ENCODE measurements around the gene DDA1. TPM values are rescaled to one million over a fixed set of nuclear protein-coding genes. Genes with fewer than 3 reads are reported as not detected.

DDA1 gene
- total and polyA plus RNA-seq, 9 of the 15 experiments (the other 6 are each of a cell fraction or from before 2014, with no cell fraction given) = 1.4 to 83.8 (median 33.8) TPM

DNA sequence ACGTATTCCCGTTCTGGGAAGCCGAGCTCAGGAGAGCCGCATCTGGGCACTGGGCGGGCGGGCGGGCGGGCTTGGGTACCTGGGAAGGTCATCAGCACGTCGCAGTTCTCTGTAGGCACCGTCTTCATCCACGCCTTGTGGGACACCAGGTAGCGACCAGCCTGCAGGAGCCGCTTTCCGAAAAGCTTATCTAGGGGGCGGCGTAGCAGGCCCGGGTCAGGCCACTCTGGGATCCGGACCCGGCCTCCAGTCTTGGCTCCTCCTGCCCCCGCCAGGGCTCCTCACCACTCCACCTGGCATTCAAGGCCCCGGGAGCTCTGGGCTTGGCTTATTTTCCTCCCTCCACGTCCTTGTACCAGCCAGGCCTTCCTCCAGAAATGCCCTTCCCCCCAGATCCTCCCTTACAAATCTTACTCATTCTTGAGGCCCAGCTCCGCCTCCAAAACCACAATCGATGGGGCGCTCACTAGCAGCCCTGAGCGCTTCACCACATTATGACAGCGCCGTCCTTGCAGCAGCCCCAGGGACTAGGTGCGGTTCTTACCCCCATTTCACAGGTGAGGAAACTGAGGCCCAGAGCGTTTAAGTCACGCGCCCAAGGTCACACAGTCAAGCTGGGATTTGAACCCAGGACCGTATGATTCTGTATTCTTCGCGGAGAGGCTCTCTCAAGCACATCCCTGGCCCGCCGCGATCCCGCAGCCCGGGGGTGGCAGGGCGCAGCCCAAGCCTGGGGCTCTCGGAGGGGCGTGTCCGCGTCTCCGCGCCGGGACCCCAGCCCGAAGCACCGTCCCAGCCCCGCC lies 24.4 kb downstream of the DDA1 start:
- peak overlapping the region; percentile 69 for H3K4me3 ChIP-seq
- in situ Hi-C loops (cut with MboI) (no loop called here), intact Hi-C loops (cut with micrococcal nuclease) (loop anchor here (1.0 to 2.0 kb wide), 2 partner anchors 25 to 41 kb away; partner anchors contain the start of gene DDA1)
- ATAC-seq = peak; percentile 27
- peak overlapping the region; percentile 75 for H3K27ac ChIP-seq (ENCODE audit: extremely low read depth, low read depth, low read length)
- peak overlapping the region; percentile 69 to 90 for H3K9ac ChIP-seq (ENCODE audit: insufficient read depth in 1 of 2, low read depth in 2 of 2, low read length in 2 of 2)
- ChIA-PET POLR2A (interaction anchor here (0.6 to 7.9 kb wide), 13 partner anchors 9 to 343 kb away, joined by 3 to 78 read pairs (median 3); partner anchors contain the start of genes BST2 and DDA1), CTCF (ENCODE audit: low intra/inter-chr PET ratio) (interaction anchor here (0.6 to 1.5 kb wide), 2 partner anchors 28 to 46 kb away, joined by 3 read pairs; partner anchors contain the start of gene MRPL34)
- BruUV-seq (replicated peaks) = TSS peak; percentile 21
- H3K27me3 ChIP-seq (ENCODE audit: control insufficient read depth in 2 of 2, insufficient read depth in 2 of 2, low read length in 2 of 2) = no peaks in the 10 kb centered on the region
- H3K36me3 ChIP-seq (ENCODE audit: control insufficient read depth, insufficient read depth, low read length) = peaks cover 12% of the 10 kb centered on the region; the same call in 1 of the 3 replicates
- FAIRE-seq = peak; percentile 92
- no peaks in the 10 kb centered on the region; the same call in 1 of the 2 replicates for H3K9me3 ChIP-seq (replicated peaks; ENCODE audit: control insufficient read depth, insufficient read depth, low read depth, low read length)
- no peaks in the 10 kb centered on the region; the same call in 1 of the 2 replicates for H4K20me1 ChIP-seq (replicated peaks; ENCODE audit: control insufficient read depth, insufficient read depth, low read length)
- H2AFZ ChIP-seq (ENCODE audit: low read depth, low read length) = peak overlapping the region; percentile 90
- H3K4me2 ChIP-seq (ENCODE audit: insufficient read depth, low read length) = peak overlapping the region; percentile 76
- peaks cover 29 to 72% of the 10 kb centered on the region in 2 experiments; a peak in 4 of 5 replicates for H3K4me1 ChIP-seq (replicated peaks in 1 of 2; ENCODE audit: control insufficient read depth in 2 of 2, insufficient read depth in 2 of 2, low read length in 2 of 2)
- DNase-seq (ENCODE audit: extremely low read depth in 1 of 4, low spot score in 3 of 4) = peak; percentile 69 to 95 (median 78)
- WGBS (ENCODE audit: insufficient coverage, low coverage, missing lambda C conversion rate) = 11% methylated on average over 46 of the region's 52 CpGs
- peaks cover 22% of the 10 kb centered on the region for H3K79me2 ChIP-seq (ENCODE audit: control insufficient read depth, insufficient read depth, low read length)
- H3K9me1 ChIP-seq (ENCODE audit: control insufficient read depth, insufficient read depth, low read length) = no peaks in the 10 kb centered on the region
- TF ChIP-seq SRF (CRISPR knock-in tag; IDR thresholded peaks at IDR 0.05) = no peak
- no peak for TF ChIP-seq ZC3H8 (IDR thresholded peaks at IDR 0.05)
- TF ChIP-seq NFIX (CRISPR knock-in tag; IDR thresholded peaks at IDR 0.05; ENCODE audit: low read depth) = no peak
- TF ChIP-seq SMAD4 (CRISPR knock-in tag; conservative IDR thresholded peaks at IDR 0.05) = no peak; the same call in 1 of the 2 replicates
- TF ChIP-seq RBM17 (IDR thresholded peaks at IDR 0.05; ENCODE audit: borderline replicate concordance, low read depth, low read length) = no peak
- no peak for TF ChIP-seq ESRRB (CRISPR knock-in tag; IDR thresholded peaks at IDR 0.05; ENCODE audit: borderline replicate concordance)
- TF ChIP-seq ZZZ3 (IDR thresholded peaks at IDR 0.05) = no peak
- TF ChIP-seq ZNF146 (CRISPR knock-in tag; IDR thresholded peaks at IDR 0.05; ENCODE audit: unreplicated experiment) = no peak
- TF ChIP-seq ZNF253 (CRISPR knock-in tag; conservative IDR thresholded peaks at IDR 0.05) = no peak
- TF ChIP-seq PHF20 (IDR thresholded peaks at IDR 0.05; ENCODE audit: partially characterized antibody) = peak; percentile 73
- TF ChIP-seq, protein P1, sequence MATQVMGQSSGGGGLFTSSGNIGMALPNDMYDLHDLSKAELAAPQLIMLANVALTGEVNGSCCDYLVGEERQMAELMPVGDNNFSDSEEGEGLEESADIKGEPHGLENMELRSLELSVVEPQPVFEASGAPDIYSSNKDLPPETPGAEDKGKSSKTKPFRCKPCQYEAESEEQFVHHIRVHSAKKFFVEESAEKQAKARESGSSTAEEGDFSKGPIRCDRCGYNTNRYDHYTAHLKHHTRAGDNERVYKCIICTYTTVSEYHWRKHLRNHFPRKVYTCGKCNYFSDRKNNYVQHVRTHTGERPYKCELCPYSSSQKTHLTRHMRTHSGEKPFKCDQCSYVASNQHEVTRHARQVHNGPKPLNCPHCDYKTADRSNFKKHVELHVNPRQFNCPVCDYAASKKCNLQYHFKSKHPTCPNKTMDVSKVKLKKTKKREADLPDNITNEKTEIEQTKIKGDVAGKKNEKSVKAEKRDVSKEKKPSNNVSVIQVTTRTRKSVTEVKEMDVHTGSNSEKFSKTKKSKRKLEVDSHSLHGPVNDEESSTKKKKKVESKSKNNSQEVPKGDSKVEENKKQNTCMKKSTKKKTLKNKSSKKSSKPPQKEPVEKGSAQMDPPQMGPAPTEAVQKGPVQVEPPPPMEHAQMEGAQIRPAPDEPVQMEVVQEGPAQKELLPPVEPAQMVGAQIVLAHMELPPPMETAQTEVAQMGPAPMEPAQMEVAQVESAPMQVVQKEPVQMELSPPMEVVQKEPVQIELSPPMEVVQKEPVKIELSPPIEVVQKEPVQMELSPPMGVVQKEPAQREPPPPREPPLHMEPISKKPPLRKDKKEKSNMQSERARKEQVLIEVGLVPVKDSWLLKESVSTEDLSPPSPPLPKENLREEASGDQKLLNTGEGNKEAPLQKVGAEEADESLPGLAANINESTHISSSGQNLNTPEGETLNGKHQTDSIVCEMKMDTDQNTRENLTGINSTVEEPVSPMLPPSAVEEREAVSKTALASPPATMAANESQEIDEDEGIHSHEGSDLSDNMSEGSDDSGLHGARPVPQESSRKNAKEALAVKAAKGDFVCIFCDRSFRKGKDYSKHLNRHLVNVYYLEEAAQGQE (IDR thresholded peaks at IDR 0.05; ENCODE audit: borderline replicate concordance) = peak; percentile 2; the same call in 1 of the 2 replicates
- TF ChIP-seq, protein P1 (CRISPR knock-in tag; IDR thresholded peaks at IDR 0.05; ENCODE audit: low read depth) = no peak
- TF ChIP-seq RFX1 (IDR thresholded peaks at IDR 0.05) = no peak
- no peak for TF ChIP-seq CCAR2 (IDR thresholded peaks at IDR 0.05; ENCODE audit: low read depth, low read length)
- no peak for TF ChIP-seq SRSF3 (IDR thresholded peaks at IDR 0.05; ENCODE audit: insufficient read depth, low read length)

Data from K562 (cell line).